GM12878 (cell line): ENCODE data around the gene SCARB1. TPM values are rescaled to one million over a fixed set of nuclear protein-coding genes. Genes with fewer than 3 reads are reported as not detected.

Experiments used
- ATAC-seq: fragments of 200-7000 bp; cut with Tn5 transposase; 3 replicates; pipeline ENCODE4 v1.9.1; 2020; ENCODE audit warnings: mild to moderate bottlenecking, moderate library complexity
- BruUV-seq: library from RNA; stranded (reverse); fragments of 400-500 nt; replicated peaks from 2 replicates; lab custom pipeline; 2021; lab: Mats Ljungman, UMichigan
- CTCF ChIA-PET: fragments of 300-600 bp; sonication (Branson Sonifier 250); formaldehyde crosslinking; extraction: SDS; loops from one replicate; lab custom pipeline; 2021; ENCODE audit warnings: inconsistent platforms; lab: Yijun Ruan, JAX
- POLR2A ChIA-PET: fragments of 350-600 bp; formaldehyde crosslinking; extraction: SDS; loops from one replicate; lab custom pipeline; 2021; ENCODE audit warnings: inconsistent platforms; lab: Charles Lee
- RAD21 ChIA-PET: fragments of 300-600 bp; sonication (Branson Sonifier 250); formaldehyde crosslinking; loops from one replicate; lab custom pipeline; 2023; ENCODE audit warnings: antibody characterized with exemption; ENCODE audit not compliant: unreplicated experiment; lab: Charles Lee
- SMC1A ChIA-PET: fragments of 300-600 bp; sonication (Branson Sonifier 250); formaldehyde crosslinking; loops from one replicate; lab custom pipeline; 2023; ENCODE audit not compliant: unreplicated experiment, uncharacterized antibody; lab: Charles Lee
- DNase-seq: peaks from one replicate; pipeline ENCODE4 v3.0.0-alpha.2; 2011; ENCODE audit warnings: low read depth, low spot score
- FAIRE-seq: peaks from 3 replicates; lab custom pipeline; 2011; peaks lifted over from hg19 to GRCh38; lab: Jason Lieb, UNC
- H2AFZ ChIP-seq: 2 replicates; pipeline ENCODE4 v1.6.0; 2011; ENCODE audit warnings: low read depth, low read length, control low read depth; ENCODE audit not compliant: control insufficient read depth
- H3K27ac ChIP-seq: 2 replicates; pipeline ENCODE4 v1.5.1; 2011; ENCODE audit warnings: control low read depth; ENCODE audit not compliant: control insufficient read depth, insufficient read depth
- H3K27me3 ChIP-seq, 2 experiments: replicated peaks in 1 of 2; 2 replicates each; pipeline versions ENCODE4 v1.6.0 to v1.6.1; 2011; ENCODE audit warnings: low read length in 1 of 2; ENCODE audit not compliant: control insufficient read depth in 2 of 2, insufficient read depth in 2 of 2
- H3K36me3 ChIP-seq, 2 experiments: 2 replicates each; pipeline ENCODE4 v1.5.1; 2011; ENCODE audit warnings: low read length in 1 of 2; ENCODE audit not compliant: control insufficient read depth in 2 of 2, insufficient read depth in 2 of 2
- H3K4me1 ChIP-seq: 2 replicates; pipeline ENCODE4 v1.6.1; 2011; ENCODE audit warnings: mild to moderate bottlenecking, low read length, moderate library complexity, mixed read lengths; ENCODE audit not compliant: control insufficient read depth, insufficient read depth
- H3K4me2 ChIP-seq: 2 replicates; pipeline ENCODE4 v1.6.0; 2011; ENCODE audit warnings: control low read depth; ENCODE audit not compliant: control insufficient read depth, insufficient read depth
- H3K4me3 ChIP-seq: fragments of 200-600 bp; sonication (generic); 2 replicates; pipeline ENCODE4 v1.5.1; 2016
- H3K79me2 ChIP-seq: 2 replicates; pipeline ENCODE4 v1.6.0; 2011; ENCODE audit warnings: low read length; ENCODE audit not compliant: control insufficient read depth, insufficient read depth
- H3K9ac ChIP-seq: 2 replicates; pipeline ENCODE4 v1.8.0; 2011; ENCODE audit warnings: low read length, control low read depth, mixed read lengths; ENCODE audit not compliant: control insufficient read depth, insufficient read depth
- H3K9me3 ChIP-seq: replicated peaks from 3 replicates; pipeline ENCODE4 v1.5.1; 2011; ENCODE audit warnings: mild to moderate bottlenecking, low read length; ENCODE audit not compliant: control insufficient read depth, insufficient read depth
- H4K20me1 ChIP-seq: 2 replicates; pipeline ENCODE4 v1.6.0; 2011; ENCODE audit not compliant: control insufficient read depth, insufficient read depth
- E2F4 ChIP-seq: IDR thresholded peaks from 2 replicates; pipeline ENCODE4 v1.6.1; 2012; ENCODE audit warnings: low read depth, low read length, improper control_type of control experiment
- IKZF1 ChIP-seq: fragments of 450-650 bp; conservative IDR thresholded peaks from 2 replicates; pipeline ENCODE4 v1.6.1; 2017; ENCODE audit warnings: antibody characterized with exemption, mild to moderate bottlenecking
- IRF4 ChIP-seq: IDR thresholded peaks from 2 replicates; pipeline ENCODE4 v1.6.1; 2011; ENCODE audit warnings: low read depth, low read length
- KAT2A ChIP-seq: conservative IDR thresholded peaks from 2 replicates; pipeline ENCODE4 v1.6.1; 2011; ENCODE audit warnings: low read depth, low read length; ENCODE audit not compliant: control insufficient read depth
- MEF2A ChIP-seq: IDR thresholded peaks from 2 replicates; pipeline ENCODE4 v1.6.1; 2011; ENCODE audit warnings: low read depth, mild to moderate bottlenecking, low read length, moderate library complexity; ENCODE audit not compliant: insufficient read depth
- MYC ChIP-seq: IDR thresholded peaks from 2 replicates; pipeline ENCODE4 v1.6.1; 2011; ENCODE audit warnings: mild to moderate bottlenecking, low read length, moderate library complexity, inconsistent platforms; ENCODE audit not compliant: insufficient read depth, insufficient replicate concordance, insufficient read length, severe bottlenecking
- NFYA ChIP-seq: IDR thresholded peaks from 2 replicates; pipeline ENCODE4 v1.6.1; 2011; ENCODE audit warnings: low read depth, mild to moderate bottlenecking, low read length, improper control_type of control experiment, borderline replicate concordance
- NRF1 ChIP-seq: conservative IDR thresholded peaks from 2 replicates; pipeline ENCODE4 v1.6.1; 2011; ENCODE audit warnings: mild to moderate bottlenecking, low read depth, low read length, improper control_type of control experiment
- SKIL ChIP-seq: fragments of 450-650 bp; IDR thresholded peaks from 2 replicates; pipeline ENCODE4 v1.6.1; 2017; ENCODE audit warnings: mild to moderate bottlenecking, low read depth, inconsistent platforms; ENCODE audit not compliant: poor library complexity, severe bottlenecking
- STAT3 ChIP-seq: IDR thresholded peaks from 2 replicates; pipeline ENCODE4 v1.6.1; 2011; ENCODE audit warnings: low read depth, low read length, improper control_type of control experiment
- ZNF384 ChIP-seq: IDR thresholded peaks from 2 replicates; pipeline ENCODE4 v1.6.1; 2012; ENCODE audit warnings: low read depth, mild to moderate bottlenecking, low read length, improper control_type of control experiment, borderline replicate concordance
- WGBS: methylation state at CpG from one replicate; pipeline ENCODE4 v1.1.6; 2016; ENCODE audit warnings: low lambda C conversion rate; ENCODE audit not compliant: insufficient replicate concordance, insufficient coverage; ENCODE audit errors: missing lambda C conversion rate; 5-methylcytosine and 5-hydroxymethylcytosine counted together
- in situ Hi-C: fragments of 300-500 bp; cut with MboI; formaldehyde crosslinking; loops from 9 replicates; pipeline ENCODE4 v1.14.3; 2018; ENCODE audit warnings: mixed read lengths
- intact Hi-C: fragments of 100-400 bp; cut with micrococcal nuclease; formaldehyde crosslinking; loops from one replicate; pipeline ENCODE4 v1.14.2; 2022; ENCODE audit not compliant: unreplicated experiment
- polyA plus RNA-seq, 11 experiments: library from polyadenylated mRNA; depleted of rRNA in 4 of 11; unstranded in 6 of 11; stranded (reverse) in 5 of 11; fragments of >200 nt; fragmentation: Nextera tagmentation in 4 of 11; fragmentation: Illumina TruSeq in 1 of 11; extraction: Ambion mirVana in 4 of 11; extraction: Trizol in 1 of 11; gene quantifications; 1 replicate in 1 of 11; 2 replicates in 10 of 11; pipeline versions ENCODE4 v1.2.1 to v1.2.3, GENCODE V29; 2011 to 2016; ENCODE audit warnings: inconsistent platforms in 2 of 11, missing spikeins in 2 of 11, low read depth in 1 of 11
- total RNA-seq, 4 experiments: library from RNA; depleted of rRNA in 3 of 4; stranded (reverse); fragments of >200 nt in 3 of 4; fragmentation: Illumina TruSeq in 1 of 4; extraction: Trizol in 1 of 4; gene quantifications; 2 replicates each; pipeline versions ENCODE4 v1.2.1 to v1.2.3, GENCODE V29; 2013 to 2021
- TF ChIP-seq, protein P1 (sequence below): fragments of 450-650 bp; IDR thresholded peaks from 2 replicates; pipeline ENCODE4 v1.6.1; 2017; ENCODE audit warnings: mild to moderate bottlenecking, moderate library complexity
- TF ChIP-seq, protein P2 (sequence below): fragments of 450-650 bp; IDR thresholded peaks from 2 replicates; pipeline ENCODE4 v1.6.1; 2014; ENCODE audit warnings: mild to moderate bottlenecking

Gene SCARB1
- total and polyA plus RNA-seq, 10 of the 15 experiments (the other 5 are each of a cell fraction or from before 2014, with no cell fraction given), result 0.34 to 104 (median 63.1) TPM

GRCh38 chr12:124844411-124845397, 19.0 kb downstream of the SCARB1 start:
- intact Hi-C loops, result no loop called here
- no TSS peak for BruUV-seq
- no peak for TF ChIP-seq NRF1
- TF ChIP-seq MEF2A, result no peak
- TF ChIP-seq, protein P1, sequence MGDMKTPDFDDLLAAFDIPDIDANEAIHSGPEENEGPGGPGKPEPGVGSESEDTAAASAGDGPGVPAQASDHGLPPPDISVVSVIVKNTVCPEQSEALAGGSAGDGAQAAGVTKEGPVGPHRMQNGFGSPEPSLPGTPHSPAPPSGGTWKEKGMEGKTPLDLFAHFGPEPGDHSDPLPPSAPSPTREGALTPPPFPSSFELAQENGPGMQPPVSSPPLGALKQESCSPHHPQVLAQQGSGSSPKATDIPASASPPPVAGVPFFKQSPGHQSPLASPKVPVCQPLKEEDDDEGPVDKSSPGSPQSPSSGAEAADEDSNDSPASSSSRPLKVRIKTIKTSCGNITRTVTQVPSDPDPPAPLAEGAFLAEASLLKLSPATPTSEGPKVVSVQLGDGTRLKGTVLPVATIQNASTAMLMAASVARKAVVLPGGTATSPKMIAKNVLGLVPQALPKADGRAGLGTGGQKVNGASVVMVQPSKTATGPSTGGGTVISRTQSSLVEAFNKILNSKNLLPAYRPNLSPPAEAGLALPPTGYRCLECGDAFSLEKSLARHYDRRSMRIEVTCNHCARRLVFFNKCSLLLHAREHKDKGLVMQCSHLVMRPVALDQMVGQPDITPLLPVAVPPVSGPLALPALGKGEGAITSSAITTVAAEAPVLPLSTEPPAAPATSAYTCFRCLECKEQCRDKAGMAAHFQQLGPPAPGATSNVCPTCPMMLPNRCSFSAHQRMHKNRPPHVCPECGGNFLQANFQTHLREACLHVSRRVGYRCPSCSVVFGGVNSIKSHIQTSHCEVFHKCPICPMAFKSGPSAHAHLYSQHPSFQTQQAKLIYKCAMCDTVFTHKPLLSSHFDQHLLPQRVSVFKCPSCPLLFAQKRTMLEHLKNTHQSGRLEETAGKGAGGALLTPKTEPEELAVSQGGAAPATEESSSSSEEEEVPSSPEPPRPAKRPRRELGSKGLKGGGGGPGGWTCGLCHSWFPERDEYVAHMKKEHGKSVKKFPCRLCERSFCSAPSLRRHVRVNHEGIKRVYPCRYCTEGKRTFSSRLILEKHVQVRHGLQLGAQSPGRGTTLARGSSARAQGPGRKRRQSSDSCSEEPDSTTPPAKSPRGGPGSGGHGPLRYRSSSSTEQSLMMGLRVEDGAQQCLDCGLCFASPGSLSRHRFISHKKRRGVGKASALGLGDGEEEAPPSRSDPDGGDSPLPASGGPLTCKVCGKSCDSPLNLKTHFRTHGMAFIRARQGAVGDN, result no peak
- no peak for TF ChIP-seq SKIL
- TF ChIP-seq ZNF384, result no peak
- TF ChIP-seq IRF4, result no peak
- no peak for TF ChIP-seq STAT3
- TF ChIP-seq E2F4, result no peak
- TF ChIP-seq IKZF1, result no peak
- TF ChIP-seq MYC, result no peak
- TF ChIP-seq, protein P2, sequence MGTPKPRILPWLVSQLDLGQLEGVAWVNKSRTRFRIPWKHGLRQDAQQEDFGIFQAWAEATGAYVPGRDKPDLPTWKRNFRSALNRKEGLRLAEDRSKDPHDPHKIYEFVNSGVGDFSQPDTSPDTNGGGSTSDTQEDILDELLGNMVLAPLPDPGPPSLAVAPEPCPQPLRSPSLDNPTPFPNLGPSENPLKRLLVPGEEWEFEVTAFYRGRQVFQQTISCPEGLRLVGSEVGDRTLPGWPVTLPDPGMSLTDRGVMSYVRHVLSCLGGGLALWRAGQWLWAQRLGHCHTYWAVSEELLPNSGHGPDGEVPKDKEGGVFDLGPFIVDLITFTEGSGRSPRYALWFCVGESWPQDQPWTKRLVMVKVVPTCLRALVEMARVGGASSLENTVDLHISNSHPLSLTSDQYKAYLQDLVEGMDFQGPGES, result no peak
- TF ChIP-seq KAT2A, result no peak
- no peak for TF ChIP-seq NFYA

More at GRCh38 chr12:124844411-124845397, 19.0 kb downstream of the SCARB1 start:
- FAIRE-seq (no peak), ATAC-seq (no peak), DNase-seq (no peak)
- in situ Hi-C loops, result no loop called here
- Histone ChIP-seq H4K20me1 (no peaks in the 10 kb centered on the region), H3K27ac (no peak overlapping the region), H3K9me3 (no peaks in the 10 kb centered on the region), H3K9ac (no peak overlapping the region), H2AFZ (no peak overlapping the region), H3K79me2 (peaks cover 17% of the 10 kb centered on the region), H3K4me1 (no peaks in the 10 kb centered on the region), H3K4me3 (no peak overlapping the region), H3K4me2 (no peak overlapping the region), H3K27me3 (no peaks in the 10 kb centered on the region), H3K36me3 (peaks cover 4 to 8% of the 10 kb centered on the region in 2 experiments; a peak in 3 of 4 replicates)
- ChIA-PET SMC1A (no interaction called here), POLR2A (no interaction called here), RAD21 (no interaction called here), CTCF (no interaction called here)
- 92% methylated on average over 35 of the region's 37 CpGs for WGBS
